Measurements from ENCODE around the gene SULT4A1. TPM values are rescaled to one million over a fixed set of nuclear protein-coding genes. Genes with fewer than 3 reads are reported as not detected.

The SULT4A1 gene
- polyA plus RNA-seq, 2 of the 4 experiments (the other 2 are of a cell fraction) = not detected

DNA sequence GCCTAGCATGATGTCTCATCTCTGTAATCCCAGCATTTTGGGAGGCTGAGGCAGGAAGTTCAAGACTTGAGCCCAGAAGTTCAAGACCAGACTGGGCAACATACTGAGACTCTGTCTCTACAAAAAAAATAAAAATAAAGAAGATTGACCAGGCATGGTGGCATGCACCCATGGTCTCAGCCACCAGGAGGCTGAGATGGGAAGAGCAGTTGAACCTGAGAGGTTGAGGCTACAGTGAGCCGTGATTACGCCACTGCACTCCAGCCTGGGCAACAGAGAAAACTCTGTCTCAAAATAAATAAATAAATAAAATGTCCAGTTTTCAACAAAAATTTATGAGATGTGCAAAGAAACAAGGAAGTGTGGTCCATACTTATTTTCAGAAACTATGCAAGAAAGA lies 78.5 kb downstream of the SULT4A1 start:
- CTCF ChIA-PET = no interaction called here
- ATAC-seq = no peak
- WGBS (ENCODE audit: missing lambda C conversion rate) = 92% methylated on average over 2 of the region's 2 CpGs
- POLR2A ChIA-PET = no interaction called here
- no peak overlapping the region for H3K4me2 ChIP-seq
- no peak for FAIRE-seq
- peaks cover 1% of the 10 kb centered on the region; the same call in 1 of the 3 replicates for H3K4me1 ChIP-seq
- TF ChIP-seq, protein P1, sequence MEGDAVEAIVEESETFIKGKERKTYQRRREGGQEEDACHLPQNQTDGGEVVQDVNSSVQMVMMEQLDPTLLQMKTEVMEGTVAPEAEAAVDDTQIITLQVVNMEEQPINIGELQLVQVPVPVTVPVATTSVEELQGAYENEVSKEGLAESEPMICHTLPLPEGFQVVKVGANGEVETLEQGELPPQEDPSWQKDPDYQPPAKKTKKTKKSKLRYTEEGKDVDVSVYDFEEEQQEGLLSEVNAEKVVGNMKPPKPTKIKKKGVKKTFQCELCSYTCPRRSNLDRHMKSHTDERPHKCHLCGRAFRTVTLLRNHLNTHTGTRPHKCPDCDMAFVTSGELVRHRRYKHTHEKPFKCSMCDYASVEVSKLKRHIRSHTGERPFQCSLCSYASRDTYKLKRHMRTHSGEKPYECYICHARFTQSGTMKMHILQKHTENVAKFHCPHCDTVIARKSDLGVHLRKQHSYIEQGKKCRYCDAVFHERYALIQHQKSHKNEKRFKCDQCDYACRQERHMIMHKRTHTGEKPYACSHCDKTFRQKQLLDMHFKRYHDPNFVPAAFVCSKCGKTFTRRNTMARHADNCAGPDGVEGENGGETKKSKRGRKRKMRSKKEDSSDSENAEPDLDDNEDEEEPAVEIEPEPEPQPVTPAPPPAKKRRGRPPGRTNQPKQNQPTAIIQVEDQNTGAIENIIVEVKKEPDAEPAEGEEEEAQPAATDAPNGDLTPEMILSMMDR (IDR thresholded peaks at IDR 0.05) = no peak
- no peak for TF ChIP-seq SMC3 (IDR thresholded peaks at IDR 0.05)
- no peak for TF ChIP-seq HDAC2 (IDR thresholded peaks at IDR 0.05)
- TF ChIP-seq CBX2 (IDR thresholded peaks at IDR 0.05; ENCODE audit: borderline replicate concordance, low read depth) = no peak
- no peak overlapping the region for H3K27ac ChIP-seq
- H3K4me3 ChIP-seq = no peak overlapping the region
- DNase-seq (ENCODE audit: low read depth in 1 of 2, low spot score in 1 of 2) = peak in 1 of 2 experiments; percentile 5
- no peaks in the 10 kb centered on the region for H3K9me3 ChIP-seq

DNA sequence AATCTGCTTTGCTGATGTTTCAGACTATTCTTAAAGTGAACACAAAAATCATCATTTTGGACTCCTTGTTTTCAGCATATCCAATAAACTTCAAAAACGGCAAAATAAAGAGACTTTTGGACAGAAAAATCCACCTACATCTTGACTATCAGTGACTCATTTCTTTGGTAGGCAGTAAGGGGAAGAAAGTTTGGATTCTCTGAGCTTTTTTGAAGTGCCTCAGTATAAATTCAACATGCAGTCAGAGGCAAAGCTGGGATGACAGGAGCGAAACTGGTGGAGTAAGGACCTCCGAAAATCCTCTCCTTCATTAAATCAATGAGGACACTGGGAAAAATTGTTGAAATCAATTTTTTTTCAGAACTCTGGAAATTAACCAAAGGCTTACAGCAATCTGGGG lies 79.9 kb downstream of the SULT4A1 start:
- ChIA-PET POLR2A (no interaction called here), CTCF (no interaction called here)
- no peak overlapping the region for H3K4me2 ChIP-seq

DNA sequence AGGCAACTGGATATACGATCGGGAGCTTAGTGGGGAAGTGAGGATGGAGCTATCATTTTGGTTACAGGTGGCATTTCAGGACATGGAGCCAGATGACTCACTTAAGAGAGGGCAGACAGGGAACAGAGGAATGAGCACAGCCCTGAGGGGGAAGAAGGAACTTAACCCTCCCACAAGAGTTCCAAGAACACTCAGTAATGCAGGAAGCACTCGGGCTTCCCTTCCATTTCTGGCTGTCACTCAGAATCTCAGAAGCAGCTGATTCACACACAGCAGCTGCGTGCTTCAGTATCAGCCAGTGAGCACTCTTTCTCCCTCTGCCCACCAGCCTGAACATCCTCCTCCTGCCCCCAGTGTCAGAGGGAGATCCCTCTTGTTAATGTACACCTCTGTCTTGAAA lies 85.0 kb downstream of the SULT4A1 start:
- Histone ChIP-seq H3K4me1 (no peaks in the 10 kb centered on the region), H3K4me3 (no peak overlapping the region), H3K9me3 (no peaks in the 10 kb centered on the region), H3K27ac (no peak overlapping the region), H3K4me2 (no peak overlapping the region)
- ChIA-PET POLR2A (no interaction called here), CTCF (interaction anchor here (1.2 kb wide), 1 partner anchor 19 kb away, joined by 3 read pairs; no protein-coding TSS in a partner anchor)
- no peak for FAIRE-seq
- TF ChIP-seq MAFK (IDR thresholded peaks at IDR 0.05; ENCODE audit: partially characterized antibody) = no peak
- no peak for TF ChIP-seq FOSB (CRISPR knock-in tag; IDR thresholded peaks at IDR 0.05)
- TF ChIP-seq, protein P2, sequence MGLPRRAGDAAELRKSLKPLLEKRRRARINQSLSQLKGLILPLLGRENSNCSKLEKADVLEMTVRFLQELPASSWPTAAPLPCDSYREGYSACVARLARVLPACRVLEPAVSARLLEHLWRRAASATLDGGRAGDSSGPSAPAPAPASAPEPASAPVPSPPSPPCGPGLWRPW (IDR thresholded peaks at IDR 0.05) = no peak
- no peak for TF ChIP-seq HOXB5 (CRISPR knock-in tag; IDR thresholded peaks at IDR 0.05)
- TF ChIP-seq, protein P3, sequence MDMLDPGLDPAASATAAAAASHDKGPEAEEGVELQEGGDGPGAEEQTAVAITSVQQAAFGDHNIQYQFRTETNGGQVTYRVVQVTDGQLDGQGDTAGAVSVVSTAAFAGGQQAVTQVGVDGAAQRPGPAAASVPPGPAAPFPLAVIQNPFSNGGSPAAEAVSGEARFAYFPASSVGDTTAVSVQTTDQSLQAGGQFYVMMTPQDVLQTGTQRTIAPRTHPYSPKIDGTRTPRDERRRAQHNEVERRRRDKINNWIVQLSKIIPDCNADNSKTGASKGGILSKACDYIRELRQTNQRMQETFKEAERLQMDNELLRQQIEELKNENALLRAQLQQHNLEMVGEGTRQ (IDR thresholded peaks at IDR 0.05) = no peak
- 48% methylated on average over 4 of the region's 4 CpGs for WGBS (ENCODE audit: missing lambda C conversion rate)
- peak in 1 of 2 experiments; percentile 56; a peak in 3 of 6 replicates for ATAC-seq
- DNase-seq (ENCODE audit: low read depth in 1 of 2, low spot score in 1 of 2) = peak in 1 of 2 experiments; percentile 10

More for the DNA sequence above, 79.9 kb downstream of the SULT4A1 start:
- Histone ChIP-seq H3K9me3 (no peaks in the 10 kb centered on the region), H3K27ac (no peak overlapping the region), H3K4me1 (no peaks in the 10 kb centered on the region), H3K4me3 (no peak overlapping the region)
- FAIRE-seq = no peak
- WGBS (ENCODE audit: missing lambda C conversion rate) = 56% methylated on average over 3 of the region's 3 CpGs
- no peak for TF ChIP-seq RAD21 (conservative IDR thresholded peaks at IDR 0.05 in 1 of 2, IDR thresholded peaks at IDR 0.05 in 1 of 2)
- TF ChIP-seq, protein P2 (IDR thresholded peaks at IDR 0.05) = no peak
- no peak for TF ChIP-seq JUNB (IDR thresholded peaks at IDR 0.05)
- TF ChIP-seq, protein P3 (IDR thresholded peaks at IDR 0.05) = no peak
- no peak for TF ChIP-seq ZC3H11A (IDR thresholded peaks at IDR 0.05)
- TF ChIP-seq PHF8 (IDR thresholded peaks at IDR 0.05; ENCODE audit: borderline replicate concordance, low read depth) = no peak
- TF ChIP-seq RARB (CRISPR knock-in tag; IDR thresholded peaks at IDR 0.05) = no peak
- no peak for ATAC-seq
- DNase-seq (ENCODE audit: low read depth in 1 of 2, low spot score in 1 of 2) = no peak

DNA sequence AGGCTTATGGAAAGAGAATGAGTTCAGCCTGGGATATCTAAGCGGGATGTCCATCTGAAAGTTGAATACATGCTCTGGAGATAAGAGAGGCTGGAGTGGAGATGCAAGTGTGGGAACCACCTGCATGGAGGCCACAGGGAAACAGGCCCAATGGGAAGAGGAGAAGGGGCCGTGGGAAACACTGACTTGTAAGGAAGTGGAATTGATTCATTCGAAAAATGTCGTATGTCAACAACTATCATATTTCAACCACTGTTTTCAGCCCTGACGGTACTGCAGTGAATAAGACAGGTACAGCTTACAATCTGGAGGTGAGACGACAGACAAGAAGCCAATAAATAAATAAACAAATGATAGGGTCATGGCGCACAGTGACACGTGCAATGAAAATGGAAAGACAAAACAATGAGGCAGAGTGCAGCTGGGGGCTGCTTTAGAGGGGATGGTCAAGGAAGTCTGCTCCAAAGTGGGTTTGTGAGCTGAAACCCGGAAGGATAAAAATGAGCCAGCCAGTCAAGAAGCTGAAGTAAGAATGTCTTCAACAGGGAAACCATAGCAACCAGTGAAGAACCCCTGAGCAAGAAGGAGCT lies 86.1 kb downstream of the SULT4A1 start:
- 79% methylated on average over 9 of the region's 9 CpGs for WGBS (ENCODE audit: missing lambda C conversion rate)
- Histone ChIP-seq H3K4me1 (no peaks in the 10 kb centered on the region), H3K9me3 (no peaks in the 10 kb centered on the region), H3K4me2 (no peak overlapping the region), H3K27ac (no peak overlapping the region), H3K4me3 (no peak overlapping the region)
- ChIA-PET CTCF (interaction anchor here (0.8 kb wide), 1 partner anchor 151 kb away, joined by 3 read pairs; no protein-coding TSS in a partner anchor), POLR2A (no interaction called here)
- FAIRE-seq (no peak), ATAC-seq (no peak), DNase-seq (ENCODE audit: low read depth in 1 of 2, low spot score in 1 of 2) (no peak)
- TF ChIP-seq RAD21 (conservative IDR thresholded peaks at IDR 0.05 in 1 of 2, IDR thresholded peaks at IDR 0.05 in 1 of 2) = no peak
- TF ChIP-seq CHD2 (IDR thresholded peaks at IDR 0.05; ENCODE audit: low read length, partially characterized antibody) = no peak
- TF ChIP-seq FOSB (CRISPR knock-in tag; IDR thresholded peaks at IDR 0.05) = no peak
- TF ChIP-seq MYC (IDR thresholded peaks at IDR 0.05; ENCODE audit: borderline replicate concordance, low read length) = no peak
- TF ChIP-seq, protein P4, sequence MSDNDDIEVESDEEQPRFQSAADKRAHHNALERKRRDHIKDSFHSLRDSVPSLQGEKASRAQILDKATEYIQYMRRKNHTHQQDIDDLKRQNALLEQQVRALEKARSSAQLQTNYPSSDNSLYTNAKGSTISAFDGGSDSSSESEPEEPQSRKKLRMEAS (IDR thresholded peaks at IDR 0.05) = no peak
- no peak for TF ChIP-seq TP53 (CRISPR knock-in tag; IDR thresholded peaks at IDR 0.05)
- TF ChIP-seq CBX8 (IDR thresholded peaks at IDR 0.05) = no peak
- TF ChIP-seq, protein P5, sequence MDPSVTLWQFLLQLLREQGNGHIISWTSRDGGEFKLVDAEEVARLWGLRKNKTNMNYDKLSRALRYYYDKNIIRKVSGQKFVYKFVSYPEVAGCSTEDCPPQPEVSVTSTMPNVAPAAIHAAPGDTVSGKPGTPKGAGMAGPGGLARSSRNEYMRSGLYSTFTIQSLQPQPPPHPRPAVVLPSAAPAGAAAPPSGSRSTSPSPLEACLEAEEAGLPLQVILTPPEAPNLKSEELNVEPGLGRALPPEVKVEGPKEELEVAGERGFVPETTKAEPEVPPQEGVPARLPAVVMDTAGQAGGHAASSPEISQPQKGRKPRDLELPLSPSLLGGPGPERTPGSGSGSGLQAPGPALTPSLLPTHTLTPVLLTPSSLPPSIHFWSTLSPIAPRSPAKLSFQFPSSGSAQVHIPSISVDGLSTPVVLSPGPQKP (IDR thresholded peaks at IDR 0.05; ENCODE audit: low read depth, low read length) = no peak
- no peak for TF ChIP-seq BHLHE40 (IDR thresholded peaks at IDR 0.05; ENCODE audit: low read depth, low read length)
- TF ChIP-seq CBX2 (IDR thresholded peaks at IDR 0.05; ENCODE audit: borderline replicate concordance, low read depth) = no peak
- TF ChIP-seq CHD4 (IDR thresholded peaks at IDR 0.05; ENCODE audit: borderline replicate concordance) = no peak
- TF ChIP-seq EHF (CRISPR knock-in tag; IDR thresholded peaks at IDR 0.05) = no peak
- no peak for TF ChIP-seq SREBF2 (IDR thresholded peaks at IDR 0.05)
- no peak for TF ChIP-seq JUNB (IDR thresholded peaks at IDR 0.05)

Data from A549 (cell line).